ENCODE data around the gene RRP12. TPM values are rescaled to one million over a fixed set of nuclear protein-coding genes. Genes with fewer than 3 reads are reported as not detected.

Gene RRP12
- total RNA-seq, 1 donor from 2014 or later: 35.3 TPM

GRCh38 chr10:97358349-97358748 lies 42.8 kb downstream of the RRP12 start:
- peaks cover 28% of the 10 kb centered on the region for H3K36me3 ChIP-seq (ENCODE audit: control insufficient read depth, insufficient read depth, low read length)
- FAIRE-seq: no peak

GRCh38 chr10:97356918-97357317 lies 44.2 kb downstream of the RRP12 start:
- FAIRE-seq: no peak
- no peak for TF ChIP-seq CTCF (IDR thresholded peaks at IDR 0.05; ENCODE audit: insufficient read depth, low read length, severe bottlenecking)
- Histone ChIP-seq H3K27me3 (ENCODE audit: control insufficient read depth, insufficient read depth, low read length) (no peaks in the 10 kb centered on the region), H3K4me3 (ENCODE audit: low read depth, low read length) (no peak overlapping the region), H3K36me3 (ENCODE audit: control insufficient read depth, insufficient read depth, low read length) (peaks cover 26% of the 10 kb centered on the region)
- no peak for DNase-seq (ENCODE audit: low read depth)

More at GRCh38 chr10:97358349-97358748, 42.8 kb downstream of the RRP12 start:
- Histone ChIP-seq H3K4me3 (ENCODE audit: low read depth, low read length) (no peak overlapping the region), H3K27me3 (ENCODE audit: control insufficient read depth, insufficient read depth, low read length) (no peaks in the 10 kb centered on the region)
- TF ChIP-seq CTCF (IDR thresholded peaks at IDR 0.05; ENCODE audit: insufficient read depth, low read length, severe bottlenecking): no peak
- DNase-seq (ENCODE audit: low read depth): no peak

GRCh38 chr10:97356318-97356914 lies 44.7 kb downstream of the RRP12 start:
- Histone ChIP-seq H3K36me3 (ENCODE audit: control insufficient read depth, insufficient read depth, low read length) (peaks cover 24% of the 10 kb centered on the region), H3K4me3 (ENCODE audit: low read depth, low read length) (no peak overlapping the region), H3K27me3 (ENCODE audit: control insufficient read depth, insufficient read depth, low read length) (no peaks in the 10 kb centered on the region)
- no peak for FAIRE-seq
- no peak for DNase-seq (ENCODE audit: low read depth)
- TF ChIP-seq CTCF (IDR thresholded peaks at IDR 0.05; ENCODE audit: insufficient read depth, low read length, severe bottlenecking): no peak

GRCh38 chr10:97355571-97355975 lies 45.6 kb downstream of the RRP12 start:
- peak; percentile 34 for TF ChIP-seq CTCF (IDR thresholded peaks at IDR 0.05; ENCODE audit: insufficient read depth, low read length, severe bottlenecking)
- Histone ChIP-seq H3K27me3 (ENCODE audit: control insufficient read depth, insufficient read depth, low read length) (no peaks in the 10 kb centered on the region), H3K4me3 (ENCODE audit: low read depth, low read length) (no peak overlapping the region), H3K36me3 (ENCODE audit: control insufficient read depth, insufficient read depth, low read length) (peaks cover 22% of the 10 kb centered on the region)
- FAIRE-seq: no peak
- DNase-seq (ENCODE audit: low read depth): peak; percentile 10

GRCh38 chr10:97353945-97354344 lies 47.2 kb downstream of the RRP12 start:
- FAIRE-seq (no peak), DNase-seq (ENCODE audit: low read depth) (no peak)
- no peaks in the 10 kb centered on the region for H3K27me3 ChIP-seq (ENCODE audit: control insufficient read depth, insufficient read depth, low read length)
- no peak overlapping the region for H3K4me3 ChIP-seq (ENCODE audit: low read depth, low read length)
- H3K36me3 ChIP-seq (ENCODE audit: control insufficient read depth, insufficient read depth, low read length): peaks cover 9% of the 10 kb centered on the region
- TF ChIP-seq CTCF (IDR thresholded peaks at IDR 0.05; ENCODE audit: insufficient read depth, low read length, severe bottlenecking): no peak
